ENCODE data around the gene OCSTAMP.

Gene OCSTAMP

DNA sequence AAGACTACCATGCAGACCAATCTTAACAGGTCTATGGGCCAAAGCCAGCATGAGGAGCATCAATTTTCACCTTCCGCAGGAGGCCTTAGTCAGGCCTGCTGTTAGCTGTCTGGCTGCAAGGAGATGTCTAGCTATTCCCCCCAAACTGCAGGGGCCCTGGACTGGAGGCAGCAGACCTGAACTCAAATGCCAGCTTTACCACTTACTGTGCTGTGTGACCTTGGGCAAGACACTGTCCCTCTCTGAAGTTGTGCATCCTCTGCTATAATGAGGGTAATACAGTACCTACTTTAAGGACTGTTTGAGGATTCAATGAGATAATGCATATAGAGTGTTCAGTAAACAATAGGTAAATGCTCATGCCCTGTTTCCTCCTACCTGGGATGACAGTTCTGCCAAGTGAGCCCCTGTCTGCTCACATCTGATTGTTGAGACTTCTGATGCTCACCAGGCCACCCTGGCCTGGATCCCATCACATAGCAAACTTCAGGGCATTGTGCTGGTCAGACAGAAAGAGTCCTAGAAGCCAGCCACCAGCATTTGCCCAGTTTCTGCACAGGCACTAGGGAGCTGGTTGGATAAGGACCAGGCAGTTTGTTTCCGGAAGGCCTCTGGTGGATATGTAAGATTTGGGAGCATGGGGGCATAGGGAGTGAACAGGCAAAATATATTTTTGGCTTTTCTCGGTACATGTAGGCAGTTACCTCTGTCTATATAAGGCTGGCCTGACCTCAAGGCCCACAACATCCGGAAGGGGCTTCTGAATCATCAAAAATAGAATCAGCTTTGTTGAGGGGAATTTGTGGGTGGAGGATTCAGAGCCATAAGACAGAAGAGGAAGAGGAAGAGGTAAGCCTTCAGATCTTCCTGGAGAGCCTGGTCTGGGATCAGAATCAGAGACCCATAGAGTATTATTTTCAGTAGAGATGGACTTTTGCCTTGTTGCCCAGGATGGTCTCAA lies 2.3 kb upstream of the OCSTAMP start:
- no peak for DNase-seq (ENCODE audit: low spot score)

DNA sequence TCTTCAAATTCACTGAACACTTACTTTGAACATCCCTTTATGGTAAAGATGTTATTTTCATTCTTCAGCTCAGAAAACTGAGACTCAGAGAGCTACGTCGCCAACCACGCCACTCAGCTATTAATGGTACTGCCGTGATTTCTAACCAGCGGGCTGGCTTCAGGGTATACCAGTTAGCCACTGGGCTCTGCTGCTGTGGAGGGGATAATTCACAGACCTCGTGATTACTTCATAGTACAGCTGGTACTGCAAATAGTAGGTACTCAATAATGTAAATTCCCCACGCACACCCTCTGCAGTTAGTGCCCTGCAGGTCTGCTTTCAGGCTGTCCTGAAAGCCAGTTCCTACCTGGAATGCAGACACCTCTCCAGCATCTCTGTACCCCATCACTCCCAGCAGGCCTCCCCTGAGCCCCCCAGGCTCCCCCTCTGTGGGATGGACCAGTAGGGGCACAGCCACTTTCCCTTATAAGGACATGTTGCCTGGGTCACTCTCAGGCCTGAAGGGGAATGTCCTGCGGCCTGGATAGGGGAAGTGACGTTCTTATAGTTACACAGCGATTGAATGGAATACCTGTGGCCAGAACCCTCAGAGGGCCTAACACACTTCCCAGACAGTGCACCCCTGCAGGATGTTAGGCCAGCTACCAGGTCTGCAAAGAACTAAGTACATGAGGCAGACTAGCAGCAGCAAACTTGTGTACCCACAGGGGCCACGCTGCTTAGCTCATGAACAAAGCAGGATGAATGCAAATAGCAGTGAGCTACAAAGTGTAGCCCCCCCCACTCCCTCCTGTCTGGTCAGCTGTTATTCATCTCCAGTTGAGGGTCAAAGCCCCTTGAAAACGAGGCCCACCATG lies 1.3 kb upstream of the OCSTAMP start:
- DNase-seq (ENCODE audit: low spot score) = no peak

GRCh38 chr20:46549188-46549972 lies 1.1 kb downstream of the OCSTAMP start:
- no peak for DNase-seq (ENCODE audit: low spot score)

- DNase-seq (ENCODE audit: low spot score) = no peak
These were observed 1.8 kb downstream of the OCSTAMP start for GRCh38 chr20:46548688-46549087.

GRCh38 chr20:46547995-46548394 lies 2.5 kb downstream of the OCSTAMP start:
- DNase-seq (ENCODE audit: low spot score) = no peak

- no peak for DNase-seq (ENCODE audit: low spot score)
These were observed 3.5 kb downstream of the OCSTAMP start for GRCh38 chr20:46546936-46547335.

- no peak for DNase-seq (ENCODE audit: low spot score)
These were observed 4.2 kb downstream of the OCSTAMP start for GRCh38 chr20:46546298-46546697.

DNA sequence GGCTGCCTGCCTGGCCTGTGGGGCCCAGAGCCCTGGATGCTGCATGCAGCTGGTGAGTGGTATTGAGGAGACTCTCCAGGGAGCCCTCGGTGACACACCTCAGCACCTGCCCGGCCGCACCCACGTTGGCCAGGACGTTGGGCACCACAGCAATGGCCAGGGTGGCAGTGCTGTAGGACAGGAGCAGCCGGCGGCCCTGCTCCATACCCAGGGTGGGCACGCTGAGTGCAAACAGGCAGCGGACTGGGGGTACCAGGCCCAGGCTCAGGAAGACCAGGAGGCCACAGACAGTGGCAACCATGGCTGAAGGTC lies 4.7 kb downstream of the OCSTAMP start:
- no peak for DNase-seq (ENCODE audit: low spot score)

- no peak for DNase-seq (ENCODE audit: low spot score)
These were observed 5.2 kb downstream of the OCSTAMP start for GRCh38 chr20:46545077-46545826.

- no peak for DNase-seq (ENCODE audit: low spot score)
These were observed 5.9 kb downstream of the OCSTAMP start for GRCh38 chr20:46544576-46544975.

DNA sequence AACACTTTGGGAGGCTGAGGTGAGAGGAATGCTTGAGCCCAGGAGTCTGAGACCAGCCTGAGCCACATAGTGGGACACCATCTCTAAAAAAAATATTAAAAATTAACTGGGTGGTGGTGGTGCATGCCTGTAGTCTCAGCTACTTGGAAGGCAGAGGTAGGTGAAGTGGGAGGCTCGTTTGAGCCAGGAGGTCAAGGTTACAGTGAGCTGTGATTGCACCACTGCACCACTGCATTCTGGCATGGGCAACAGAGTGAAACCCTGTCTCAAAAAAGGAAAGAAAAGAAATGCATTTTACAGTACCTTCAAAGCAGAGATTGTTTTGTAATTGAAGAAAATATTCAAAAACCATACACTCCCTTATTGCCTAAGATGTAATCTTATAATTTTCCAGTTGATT lies 6.5 kb downstream of the OCSTAMP start:
- DNase-seq (ENCODE audit: low spot score) = no peak

- DNase-seq (ENCODE audit: low spot score) = no peak
These were observed 7.4 kb downstream of the OCSTAMP start for GRCh38 chr20:46543033-46543432.

- DNase-seq (ENCODE audit: low spot score) = no peak
These were observed 9.1 kb downstream of the OCSTAMP start for GRCh38 chr20:46541229-46541935.

- DNase-seq (ENCODE audit: low spot score) = no peak
These were observed 11.3 kb downstream of the OCSTAMP start for GRCh38 chr20:46539113-46539512.

DNA sequence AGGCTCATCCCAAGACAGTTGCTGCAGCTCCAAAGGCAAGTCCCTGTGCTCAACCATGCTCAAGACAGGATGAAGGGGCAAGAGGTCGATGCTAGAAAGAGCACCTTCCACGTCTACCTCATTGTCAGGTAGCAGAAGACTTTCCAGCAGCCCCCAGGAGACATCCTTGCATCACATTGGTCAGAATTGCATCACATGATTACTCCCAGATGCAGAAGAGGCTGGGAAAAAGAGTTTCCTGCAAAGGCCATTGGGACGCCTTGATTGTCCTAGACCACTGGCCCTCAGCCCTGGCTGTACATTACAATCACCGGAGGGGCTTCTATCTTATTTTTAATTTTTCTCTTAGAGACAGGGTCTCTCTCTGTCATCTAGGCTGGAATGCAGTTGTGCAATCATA lies 19.8 kb downstream of the OCSTAMP start:
- no peak for DNase-seq (ENCODE audit: low spot score)

DNA sequence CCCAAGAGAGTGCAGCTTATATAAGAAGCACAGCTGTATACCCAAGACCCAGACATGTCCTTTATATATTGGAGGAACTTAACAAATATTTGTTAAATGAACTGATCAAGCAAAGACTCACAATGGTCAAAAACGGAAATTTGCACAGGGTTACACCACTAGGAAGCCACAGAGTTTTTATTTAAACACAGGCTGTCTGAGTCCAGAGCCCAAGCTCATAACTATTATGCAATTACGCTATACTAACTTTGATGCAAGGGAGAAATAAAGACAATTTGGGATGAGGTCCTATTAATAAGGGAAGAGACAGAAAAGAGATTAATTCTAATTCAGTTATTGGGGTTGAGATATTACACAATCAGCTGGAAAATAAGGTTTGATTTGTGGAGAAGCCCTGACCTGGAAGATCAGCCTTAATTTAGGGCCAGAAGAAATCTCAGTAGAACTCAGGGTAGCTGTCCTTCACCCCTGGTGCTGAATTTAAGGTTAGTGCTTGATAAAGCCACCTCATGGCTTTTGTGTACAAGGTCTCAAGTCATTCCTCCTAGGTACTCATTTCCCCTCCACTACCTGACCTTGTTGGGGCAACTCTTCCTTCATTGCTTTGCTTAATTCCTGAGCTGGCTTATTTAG lies 26.6 kb downstream of the OCSTAMP start:
- no peak for DNase-seq (ENCODE audit: low spot score)

DNA sequence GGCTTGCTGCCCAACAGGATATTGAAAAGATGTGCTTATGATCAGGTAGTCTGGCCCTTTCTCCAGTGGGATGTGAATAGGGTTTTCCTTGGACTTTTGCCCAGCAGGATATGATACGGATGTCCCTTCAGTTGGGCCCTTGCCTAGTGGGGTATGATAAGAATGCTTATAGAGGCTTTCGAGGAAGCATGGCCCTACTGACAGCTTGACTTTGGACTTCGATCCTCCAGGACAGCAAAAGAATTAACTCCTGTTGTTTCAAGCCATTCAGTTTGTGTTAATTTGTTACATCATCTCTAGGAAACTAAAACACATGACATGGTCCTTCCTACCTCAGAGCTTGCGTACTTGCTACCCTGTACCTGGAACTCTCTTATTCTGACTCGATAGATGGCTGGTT lies 27.3 kb downstream of the OCSTAMP start:
- no peak for DNase-seq (ENCODE audit: low spot score)

- DNase-seq (ENCODE audit: low spot score) = peak; percentile 28
These were observed 29.4 kb downstream of the OCSTAMP start for GRCh38 chr20:46520976-46521579.

GRCh38 chr20:46520540-46520939 lies 29.9 kb downstream of the OCSTAMP start:
- DNase-seq (ENCODE audit: low spot score) = no peak

GRCh38 chr20:46519471-46520068 lies 30.9 kb downstream of the OCSTAMP start:
- no peak for DNase-seq (ENCODE audit: low spot score)

All from putamen (tissue), 1 donor.